SK-N-SH (cell line): ENCODE data around the gene NSDHL.

Source experiments
- CTCF ChIP-seq: fragments of 200-600 bp; sonication (generic); IDR thresholded peaks from 2 replicates; pipeline ENCODE4 v1.6.1; 2017; ENCODE audit warnings: antibody characterized with exemption, mild to moderate bottlenecking, moderate library complexity
- JUND ChIP-seq: IDR thresholded peaks from 2 replicates; pipeline ENCODE4 v1.4.0; 2012
- POLR2AphosphoS5 ChIP-seq: IDR thresholded peaks from 2 replicates; pipeline ENCODE4 v1.6.1; 2012; ENCODE audit warnings: low read depth, low read length
- RCOR1 ChIP-seq: fragments of 150-350 bp; IDR thresholded peaks from 2 replicates; pipeline ENCODE4 v1.6.1; 2017; ENCODE audit warnings: antibody characterized with exemption, low read length
- SIN3A ChIP-seq: IDR thresholded peaks from 2 replicates; pipeline ENCODE4 v1.6.1; 2012; ENCODE audit warnings: low read depth, mild to moderate bottlenecking, low read length, moderate library complexity, borderline replicate concordance

GRCh38 chrX:152903589-152903988 lies 72.7 kb downstream of the NSDHL start:
- TF ChIP-seq CTCF (no peak), POLR2AphosphoS5 (no peak), RCOR1 (no peak), JUND (no peak), SIN3A (no peak)
